Colonic mucosa (tissue), 4 donors: ENCODE data around the gene GSK3B. TPM values are rescaled to one million over a fixed set of nuclear protein-coding genes. Genes with fewer than 3 reads are reported as not detected.

Experiments used
- DNase-seq: peaks from one replicate; pipeline ENCODE4 v3.0.0-alpha.2; 2020
- H3K27ac ChIP-seq: fragments of 200-600 bp; one replicate; pipeline ENCODE4 v1.8.0; 2021
- H3K27me3 ChIP-seq: fragments of 200-600 bp; one replicate; pipeline ENCODE4 v1.8.0; 2021
- H3K36me3 ChIP-seq: fragments of 200-600 bp; one replicate; pipeline ENCODE4 v1.8.0; 2021
- H3K4me1 ChIP-seq: fragments of 200-600 bp; one replicate; pipeline ENCODE4 v1.8.0; 2021; ENCODE audit warnings: mild to moderate bottlenecking
- H3K4me3 ChIP-seq: fragments of 200-600 bp; one replicate; pipeline ENCODE4 v1.8.0; 2021
- H3K9ac ChIP-seq, 2 donors: one replicate each; pipeline ENCODE4 v1.7.0; 2013; ENCODE audit warnings: control low read depth in 2 of 2, low read depth in 2 of 2, low read length in 2 of 2
- H3K9me3 ChIP-seq: fragments of 200-600 bp; one replicate; pipeline ENCODE4 v1.8.0; 2021
- intact Hi-C: fragments of 100-400 bp; cut with DNase I; formaldehyde crosslinking; loops from one replicate; pipeline ENCODE4 v1.14.1; 2022
- total RNA-seq, 2 donors: library from RNA; stranded (reverse); fragmentation: NEBNext Ultra II Directional in 1 of 2; extraction: Animal tissue kit (Norgen Biotek cat#: 25700) in 1 of 2; gene quantifications; one replicate each; pipeline ENCODE4 v1.2.1, GENCODE V29; 2021
- TF ChIP-seq, protein P1 (sequence below): fragments of 200-600 bp; IDR thresholded peaks from one replicate; pipeline ENCODE4 v1.8.0; 2022; ENCODE audit warnings: antibody characterized with exemption, mild to moderate bottlenecking
- donor health status: healthy.
- donor health status: DM: no; HTN: no; CAD: no.
- donor health status: DM: no; HTN: no; CAD: no.

GSK3B gene
- total RNA-seq, 2 donors from 2014 or later: 34.4 to 43.6 TPM

DNA sequence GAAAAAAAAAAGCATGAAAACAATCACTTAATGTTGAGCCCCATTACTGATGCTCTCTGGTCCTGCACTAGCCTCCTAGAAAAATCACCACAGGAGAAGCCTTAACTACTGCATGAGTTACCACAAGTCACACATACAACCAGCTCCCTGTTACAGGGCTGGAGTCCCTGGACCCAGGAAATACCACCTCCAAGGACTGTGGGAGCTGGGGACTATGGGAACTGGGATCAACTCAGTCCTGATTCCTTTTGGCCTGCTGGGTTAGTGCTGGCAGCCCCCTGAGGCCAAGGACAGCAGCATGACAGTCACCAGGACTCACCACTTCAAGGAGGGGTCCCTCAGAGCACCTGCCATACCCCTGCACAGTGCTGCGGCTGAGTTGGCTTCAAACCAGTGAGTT, 311.8 kb downstream of the GSK3B start:
- H3K9me3 ChIP-seq: no peaks in the 10 kb centered on the region
- DNase-seq: no peak
- H3K27me3 ChIP-seq: no peaks in the 10 kb centered on the region
- no peaks in the 10 kb centered on the region for H3K4me1 ChIP-seq
- H3K27ac ChIP-seq: peak overlapping the region; percentile 68
- no peaks in the 10 kb centered on the region for H3K36me3 ChIP-seq
- H3K9ac ChIP-seq: peak overlapping the region; percentile 19 to 69
- TF ChIP-seq, protein P1, sequence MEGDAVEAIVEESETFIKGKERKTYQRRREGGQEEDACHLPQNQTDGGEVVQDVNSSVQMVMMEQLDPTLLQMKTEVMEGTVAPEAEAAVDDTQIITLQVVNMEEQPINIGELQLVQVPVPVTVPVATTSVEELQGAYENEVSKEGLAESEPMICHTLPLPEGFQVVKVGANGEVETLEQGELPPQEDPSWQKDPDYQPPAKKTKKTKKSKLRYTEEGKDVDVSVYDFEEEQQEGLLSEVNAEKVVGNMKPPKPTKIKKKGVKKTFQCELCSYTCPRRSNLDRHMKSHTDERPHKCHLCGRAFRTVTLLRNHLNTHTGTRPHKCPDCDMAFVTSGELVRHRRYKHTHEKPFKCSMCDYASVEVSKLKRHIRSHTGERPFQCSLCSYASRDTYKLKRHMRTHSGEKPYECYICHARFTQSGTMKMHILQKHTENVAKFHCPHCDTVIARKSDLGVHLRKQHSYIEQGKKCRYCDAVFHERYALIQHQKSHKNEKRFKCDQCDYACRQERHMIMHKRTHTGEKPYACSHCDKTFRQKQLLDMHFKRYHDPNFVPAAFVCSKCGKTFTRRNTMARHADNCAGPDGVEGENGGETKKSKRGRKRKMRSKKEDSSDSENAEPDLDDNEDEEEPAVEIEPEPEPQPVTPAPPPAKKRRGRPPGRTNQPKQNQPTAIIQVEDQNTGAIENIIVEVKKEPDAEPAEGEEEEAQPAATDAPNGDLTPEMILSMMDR: no peak
- intact Hi-C loops: no loop called here
- peak overlapping the region; percentile 32 for H3K4me3 ChIP-seq

DNA sequence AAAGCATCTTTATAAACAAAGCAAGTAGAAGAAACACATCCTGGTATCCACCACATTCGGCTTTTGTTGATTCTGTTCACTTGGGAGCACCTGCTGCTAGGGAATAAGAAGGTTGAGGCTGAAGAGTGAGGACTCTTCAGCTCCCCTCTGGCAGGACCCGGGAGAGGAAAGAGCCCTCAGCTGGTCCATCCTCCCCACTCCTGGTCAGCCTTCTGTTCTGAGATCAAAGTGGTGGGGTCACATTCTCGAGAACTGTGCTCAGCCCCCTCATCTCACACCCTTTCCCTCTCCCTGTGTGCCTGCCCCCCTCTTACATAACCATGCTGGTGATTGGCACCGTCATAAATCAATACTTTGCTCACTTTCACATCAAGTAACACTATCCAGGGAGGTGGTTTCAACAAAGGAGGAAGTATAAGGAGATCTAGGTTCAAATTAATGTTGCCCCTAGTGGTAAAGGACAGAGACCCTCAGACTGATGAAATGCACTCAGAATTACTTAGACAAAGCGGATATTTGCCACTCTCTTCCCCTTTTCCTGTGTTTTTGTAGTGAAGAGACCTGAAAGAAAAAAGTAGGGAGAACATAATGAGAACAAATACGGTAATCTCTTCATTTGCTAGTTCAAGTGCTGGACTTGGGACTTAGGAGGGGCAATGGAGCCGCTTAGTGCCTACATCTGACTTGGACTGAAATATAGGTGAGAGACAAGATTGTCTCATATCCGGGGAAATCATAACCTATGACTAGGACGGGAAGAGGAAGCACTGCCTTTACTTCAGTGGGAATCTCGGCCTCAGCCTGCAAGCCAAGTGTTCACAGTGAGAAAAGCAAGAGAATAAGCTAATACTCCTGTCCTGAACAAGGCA, 312.7 kb downstream of the GSK3B start, which contains the start of gene NR1I2:
Gene NR1I2 (plus strand): TSS at position 772 of the 869 bp plus-strand sequence.
- intact Hi-C loops: no loop called here

DNA sequence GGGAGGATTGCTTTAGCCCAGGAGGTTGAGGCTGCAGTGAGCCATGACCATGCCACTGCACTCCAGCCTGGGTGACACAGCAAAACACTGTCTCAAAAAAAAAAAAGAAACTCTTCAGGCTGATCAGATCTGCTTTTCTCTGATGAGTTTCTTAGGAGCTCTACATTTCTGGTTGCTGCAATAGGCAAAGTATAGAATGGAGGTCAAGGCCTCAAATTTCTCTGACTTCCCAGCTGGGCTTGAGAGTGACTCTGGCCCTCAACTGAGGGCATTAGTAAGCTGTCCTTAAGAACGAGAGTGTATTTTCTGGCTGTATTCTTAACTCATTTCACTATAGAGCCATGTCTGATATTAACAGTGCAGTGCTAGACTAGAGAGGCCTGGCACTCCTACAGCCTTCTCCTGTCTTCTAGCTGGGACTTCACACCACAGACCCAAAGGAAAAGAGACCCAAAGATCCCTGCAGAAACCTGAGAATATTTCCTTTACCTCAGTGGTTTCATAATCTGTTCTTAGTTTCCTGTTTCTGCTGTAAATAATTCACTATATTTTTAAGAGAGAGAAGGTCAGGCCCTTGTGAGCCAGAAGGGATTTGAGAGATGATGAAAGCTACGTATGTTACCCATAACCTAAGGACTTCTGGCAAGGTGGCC, 314.4 kb downstream of the GSK3B start:
- no peak overlapping the region for H3K9ac ChIP-seq
- DNase-seq: no peak
- no peaks in the 10 kb centered on the region for H3K4me1 ChIP-seq
- no peaks in the 10 kb centered on the region for H3K9me3 ChIP-seq
- H3K27ac ChIP-seq: no peak overlapping the region
- TF ChIP-seq, protein P1: no peak
- H3K4me3 ChIP-seq: no peak overlapping the region
- no peaks in the 10 kb centered on the region for H3K27me3 ChIP-seq
- H3K36me3 ChIP-seq: no peaks in the 10 kb centered on the region
- intact Hi-C loops: no loop called here

More for the DNA sequence above, 312.7 kb downstream of the GSK3B start, which contains the start of gene NR1I2:
- H3K9me3 ChIP-seq: no peaks in the 10 kb centered on the region
- peak; percentile 67 for DNase-seq
- TF ChIP-seq, protein P1: no peak
- no peaks in the 10 kb centered on the region for H3K4me1 ChIP-seq
- H3K36me3 ChIP-seq: no peaks in the 10 kb centered on the region
- peak within 1 kb of the TSS; percentile 68 for H3K27ac ChIP-seq
- H3K9ac ChIP-seq: peak within 1 kb of the TSS; percentile 57 to 69
- no peaks in the 10 kb centered on the region for H3K27me3 ChIP-seq
- H3K4me3 ChIP-seq: peak within 1 kb of the TSS; percentile 32

DNA sequence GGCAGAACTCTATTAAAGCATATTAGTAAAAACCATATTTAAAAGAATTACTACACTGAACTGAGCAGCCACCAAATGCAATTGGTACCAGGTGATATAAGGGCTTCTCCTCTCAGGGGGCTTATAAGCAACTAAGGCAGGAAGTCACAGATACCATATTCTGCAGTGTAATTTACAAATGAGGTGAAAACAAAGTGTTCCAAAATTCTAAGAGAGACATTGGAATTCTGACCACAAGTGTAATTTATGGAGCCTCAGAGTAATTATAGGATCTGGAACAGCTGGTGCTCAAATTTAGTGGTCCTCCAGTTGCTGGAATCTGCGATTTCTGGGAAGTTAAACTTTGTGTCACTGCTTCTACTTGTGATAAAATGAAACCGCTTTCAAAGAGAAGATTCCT, 315.4 kb downstream of the GSK3B start:
- no peak for DNase-seq
- intact Hi-C loops: no loop called here

DNA sequence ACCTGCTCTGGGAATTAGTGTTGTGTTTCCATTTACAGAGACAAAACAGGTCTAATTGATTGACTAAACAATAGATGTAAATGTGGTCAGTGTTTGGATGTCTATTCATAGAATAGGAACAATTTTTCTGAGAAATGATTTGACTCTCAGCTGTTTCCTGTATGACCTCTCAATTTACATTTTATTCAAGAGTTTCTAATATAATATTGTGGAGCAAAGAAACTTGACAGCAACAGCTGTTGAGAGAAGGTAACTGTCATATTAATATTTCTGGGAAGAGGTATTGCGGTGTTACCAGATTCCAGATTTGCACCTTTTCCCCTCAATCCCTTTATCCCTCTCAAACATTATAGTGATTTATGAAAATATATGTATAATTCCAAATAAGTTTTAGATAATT, 316.1 kb downstream of the GSK3B start:
- no peak overlapping the region for H3K9ac ChIP-seq
- no peak for DNase-seq
- no peaks in the 10 kb centered on the region for H3K4me1 ChIP-seq
- H3K27ac ChIP-seq: no peak overlapping the region
- H3K27me3 ChIP-seq: no peaks in the 10 kb centered on the region
- TF ChIP-seq, protein P1: no peak
- no peaks in the 10 kb centered on the region for H3K36me3 ChIP-seq
- no peaks in the 10 kb centered on the region for H3K9me3 ChIP-seq
- intact Hi-C loops: no loop called here
- no peak overlapping the region for H3K4me3 ChIP-seq

More for the DNA sequence above, 315.4 kb downstream of the GSK3B start:
- Histone ChIP-seq H3K9ac (no peak overlapping the region), H3K9me3 (no peaks in the 10 kb centered on the region), H3K4me1 (no peaks in the 10 kb centered on the region), H3K4me3 (no peak overlapping the region), H3K27me3 (no peaks in the 10 kb centered on the region), H3K36me3 (no peaks in the 10 kb centered on the region), H3K27ac (no peak overlapping the region)
- TF ChIP-seq, protein P1: no peak
